HG03558 (cell line): Measurements from ENCODE around the gene NUAK1.

Experiments used
- ATAC-seq: cut with Tn5 transposase; IDR thresholded peaks from one replicate; pipeline ENCODE4 v1.9.1; 2021; ENCODE audit warnings: moderate number of reproducible peaks; ENCODE audit not compliant: unreplicated experiment; ENCODE audit errors: extremely low read depth

NUAK1 gene

GRCh38 chr12:106113824-106114446 is 24.8 kb downstream of the NUAK1 start:
- no peak for ATAC-seq

DNA sequence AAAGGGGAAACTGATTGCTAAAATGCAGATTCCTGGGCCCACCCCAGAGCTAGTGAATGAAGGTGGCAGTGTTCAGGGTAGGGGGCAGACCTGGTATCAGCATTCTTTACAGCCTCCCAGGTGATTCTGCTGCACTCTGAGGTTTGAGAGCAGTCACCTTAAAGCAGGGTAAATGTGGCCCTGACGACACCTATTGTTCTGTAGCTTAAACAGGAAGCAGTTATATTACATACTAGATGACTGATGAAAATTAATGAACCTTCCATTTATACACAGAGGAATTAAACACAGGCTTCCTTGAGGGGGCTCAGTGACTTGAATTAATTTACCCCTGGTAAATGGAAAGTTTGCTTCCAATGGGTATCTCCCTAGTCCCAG is 25.3 kb downstream of the NUAK1 start:
- ATAC-seq: no peak

DNA sequence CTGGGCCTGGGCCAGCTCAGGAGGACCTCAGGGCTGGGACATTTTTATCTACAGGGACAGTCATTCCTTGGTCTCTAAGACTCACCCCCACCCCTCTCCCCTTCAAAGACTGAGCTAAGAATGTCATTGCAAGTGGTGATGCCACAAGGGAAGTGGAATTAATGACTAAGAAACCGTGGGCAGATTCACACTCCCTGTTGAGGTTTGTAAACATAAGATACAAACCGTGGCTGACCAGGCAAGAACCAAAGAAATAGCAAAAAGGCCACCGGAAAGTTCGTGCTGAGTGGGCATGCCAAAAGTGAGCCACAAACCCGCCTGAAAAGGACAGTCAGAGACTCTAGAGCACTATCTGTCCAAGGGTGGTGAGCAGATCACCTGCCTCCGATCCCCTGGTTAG is 25.7 kb downstream of the NUAK1 start:
- no peak for ATAC-seq

- ATAC-seq: no peak
Measured at GRCh38 chr12:106112145-106112821, 26.5 kb downstream of the NUAK1 start.

DNA sequence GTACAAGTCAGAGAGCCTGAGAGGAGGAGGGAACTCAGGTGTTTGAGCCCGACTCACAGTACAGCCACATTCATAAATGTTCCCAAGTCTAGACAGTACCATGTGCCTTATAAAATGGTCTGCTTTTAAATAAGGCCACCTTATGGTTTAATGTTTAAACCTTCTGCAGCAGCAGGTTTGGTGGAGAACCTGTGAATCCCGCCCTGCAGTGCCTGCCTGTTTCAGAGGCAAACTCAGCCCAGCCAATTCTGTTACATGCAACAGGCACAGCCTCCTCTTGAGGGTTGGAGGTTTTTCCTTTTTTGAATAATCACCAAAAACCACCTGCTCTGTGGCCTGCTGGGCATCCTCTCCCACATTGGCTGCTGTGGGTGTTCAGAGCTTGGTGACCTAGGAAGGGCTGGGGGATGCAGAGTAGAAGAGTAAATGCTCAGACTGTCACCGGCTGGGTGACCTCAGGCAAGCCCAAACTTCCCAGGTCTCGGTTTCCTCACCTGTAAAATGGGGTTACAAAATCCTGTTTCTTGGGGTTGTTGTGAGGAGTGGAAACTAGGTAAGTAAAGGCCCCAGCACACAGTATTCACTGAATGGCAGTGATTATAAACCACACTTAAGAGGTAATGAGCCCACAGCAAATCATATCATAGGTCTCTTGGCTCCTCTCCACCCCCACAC is 28.0 kb downstream of the NUAK1 start:
- no peak for ATAC-seq

DNA sequence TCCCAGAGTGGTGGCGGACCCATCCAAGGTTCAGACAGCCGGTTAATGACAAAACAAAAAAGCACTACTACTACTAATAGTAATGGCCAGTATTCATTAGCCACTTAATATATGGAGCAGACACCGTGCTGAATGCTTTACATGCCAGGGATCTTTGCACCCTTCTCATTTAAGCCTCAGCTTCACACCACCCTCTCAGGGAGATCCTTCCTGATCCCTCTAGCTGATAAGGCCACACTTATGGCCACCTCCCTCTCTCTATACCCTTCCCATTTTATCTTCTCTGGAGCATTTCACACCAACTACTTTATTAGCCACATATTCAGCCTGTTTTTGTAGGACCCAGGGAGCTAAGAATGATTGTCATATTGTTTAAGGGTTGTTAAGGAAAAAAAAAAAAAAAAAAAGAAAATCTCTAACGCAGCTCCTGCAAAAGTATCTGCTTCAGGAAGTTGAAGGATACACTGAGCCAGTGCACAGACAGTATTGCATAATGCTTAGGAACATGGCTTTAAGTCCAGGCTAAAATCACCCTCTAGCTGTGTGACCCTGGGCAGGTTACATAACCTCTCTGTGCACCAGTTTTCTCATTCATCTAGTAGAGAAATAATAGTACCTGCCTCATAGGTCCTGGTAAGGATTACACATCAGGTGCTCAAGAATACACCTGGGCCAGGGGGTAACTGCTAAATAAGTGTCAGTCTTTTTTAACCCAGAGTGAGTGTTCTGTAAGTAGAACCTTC is 29.4 kb downstream of the NUAK1 start:
- no peak for ATAC-seq

GRCh38 chr12:106108185-106108835 is 30.4 kb downstream of the NUAK1 start:
- ATAC-seq: no peak

- no peak for ATAC-seq
Measured at GRCh38 chr12:106107566-106107965, 31.2 kb downstream of the NUAK1 start.

GRCh38 chr12:106106892-106107291 is 31.9 kb downstream of the NUAK1 start:
- ATAC-seq: no peak

DNA sequence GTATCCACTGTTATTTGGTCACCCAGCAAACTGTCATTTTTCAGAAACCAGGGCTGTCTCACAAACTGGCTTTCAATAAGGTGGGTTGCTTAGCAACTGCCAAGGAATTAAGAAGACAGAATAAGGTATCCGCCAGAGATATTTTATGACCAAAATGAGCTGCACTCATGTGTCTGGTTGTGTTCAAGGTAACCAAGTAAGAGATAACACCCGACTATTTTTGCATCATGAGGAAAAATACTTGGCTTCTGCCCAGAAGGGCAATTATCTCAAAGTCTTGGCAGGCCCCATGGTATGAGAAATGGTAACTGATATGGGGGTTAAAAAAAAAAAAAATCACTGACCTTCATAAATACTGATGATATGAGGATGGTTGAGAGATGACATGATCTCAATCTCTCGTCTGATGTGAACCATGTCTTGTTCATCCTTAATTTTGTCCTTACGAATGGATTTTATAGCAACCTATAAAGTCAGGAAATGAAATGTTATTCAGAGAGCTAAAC is 32.6 kb downstream of the NUAK1 start:
- no peak for ATAC-seq

DNA sequence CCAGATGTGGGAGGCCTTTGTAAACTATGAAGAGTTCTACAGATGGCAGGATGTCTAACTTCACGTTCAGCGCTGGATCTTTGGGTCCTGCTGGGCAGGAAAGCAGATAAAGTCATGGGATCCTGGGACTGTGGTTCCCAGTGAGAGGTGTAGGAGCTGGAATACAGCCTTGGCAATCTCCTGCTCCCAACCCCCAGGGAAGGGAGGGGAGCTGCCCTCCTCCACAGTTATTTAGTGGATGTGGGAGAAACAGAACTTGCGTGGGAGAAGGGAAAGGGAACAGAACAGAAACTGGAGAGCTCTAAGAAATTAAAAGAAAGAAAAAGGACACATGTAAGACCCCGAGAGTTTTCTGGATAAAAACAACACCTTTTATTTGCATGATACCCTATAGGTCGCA is 37.0 kb downstream of the NUAK1 start:
- no peak for ATAC-seq

GRCh38 chr12:106098691-106099200 is 40.0 kb downstream of the NUAK1 start:
- ATAC-seq: no peak

- ATAC-seq: no peak
Measured at GRCh38 chr12:106097011-106097410, 41.7 kb downstream of the NUAK1 start.

DNA sequence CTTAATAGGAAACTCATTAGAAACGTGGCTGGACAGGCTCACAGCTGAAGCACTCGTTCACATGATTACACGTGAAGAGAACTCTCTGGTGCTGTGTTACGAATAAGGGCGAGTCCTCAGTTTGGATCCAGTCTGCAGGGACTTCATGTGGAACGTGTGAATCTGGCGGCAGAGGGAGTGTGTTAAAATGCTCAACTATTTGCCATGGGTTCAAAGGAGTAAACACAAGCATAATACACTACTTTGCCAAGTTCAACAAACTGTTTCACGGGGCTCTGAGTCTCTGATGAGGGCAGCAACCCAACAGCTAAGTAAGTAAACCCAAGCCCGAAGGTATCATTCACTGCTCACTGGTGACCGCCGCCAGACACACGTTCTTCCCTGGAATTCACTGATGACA is 42.4 kb downstream of the NUAK1 start:
- ATAC-seq: no peak

GRCh38 chr12:106094304-106094703 is 44.5 kb downstream of the NUAK1 start:
- ATAC-seq: no peak

DNA sequence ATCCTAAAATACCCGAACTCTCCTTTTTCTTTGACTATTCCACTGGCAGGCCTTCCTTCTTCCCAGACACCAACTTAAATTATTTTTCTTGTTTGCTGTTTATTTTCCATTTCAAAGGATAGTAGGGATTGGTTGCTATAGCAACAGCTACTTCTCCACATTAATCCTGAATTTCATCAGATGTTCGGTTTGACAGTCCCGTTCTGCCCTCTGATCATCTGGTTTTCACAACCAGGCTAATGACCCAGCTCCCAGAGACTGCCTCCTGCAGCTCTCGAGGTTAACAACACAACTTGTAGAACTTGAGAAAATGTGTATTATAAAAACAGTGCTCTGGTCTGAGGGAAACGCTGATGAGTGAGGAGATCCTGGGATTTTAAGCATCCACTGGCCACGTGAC is 45.5 kb downstream of the NUAK1 start:
- ATAC-seq: no peak

GRCh38 chr12:106091446-106091820 is 47.3 kb downstream of the NUAK1 start:
- ATAC-seq: no peak

DNA sequence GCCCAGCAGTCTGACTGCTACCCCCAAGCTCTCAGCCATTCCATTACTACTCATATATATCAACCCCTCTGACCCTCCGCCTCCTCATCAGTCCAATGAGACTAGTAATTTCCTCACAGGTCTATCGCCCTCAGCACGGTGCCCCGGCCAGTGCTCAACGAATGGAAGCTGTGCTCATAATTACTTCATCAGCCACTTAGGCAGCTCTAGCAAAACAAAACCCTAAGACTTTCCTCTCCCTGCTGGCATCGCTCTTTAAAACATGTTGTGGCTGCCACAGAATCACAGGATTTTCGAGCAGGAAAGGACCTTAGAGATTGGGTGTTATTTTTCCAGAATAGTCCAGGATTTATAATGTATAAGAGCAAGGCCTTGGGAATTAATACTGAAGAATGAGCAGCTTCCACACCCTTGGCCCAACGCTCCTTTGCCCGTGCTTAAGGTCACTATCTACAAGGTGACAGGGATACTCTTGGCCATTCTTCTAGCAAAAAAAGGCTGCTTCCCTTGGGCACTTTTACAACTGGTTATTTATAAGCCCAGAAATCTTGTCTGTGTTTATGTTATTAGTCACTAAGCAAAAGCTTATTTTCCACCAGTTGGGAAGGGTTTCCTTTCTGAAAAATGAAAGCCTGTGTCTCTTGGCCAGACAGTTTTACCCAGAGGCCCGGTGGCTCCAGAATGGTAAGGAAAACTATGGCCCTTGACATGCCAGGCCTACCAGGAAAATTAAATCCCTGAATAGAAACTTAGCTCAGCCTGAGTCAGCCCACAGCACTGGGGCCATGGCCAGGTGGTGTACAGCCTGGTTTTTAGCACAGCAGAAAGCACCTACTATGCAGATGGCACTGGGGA is 47.9 kb downstream of the NUAK1 start:
- ATAC-seq: no peak

DNA sequence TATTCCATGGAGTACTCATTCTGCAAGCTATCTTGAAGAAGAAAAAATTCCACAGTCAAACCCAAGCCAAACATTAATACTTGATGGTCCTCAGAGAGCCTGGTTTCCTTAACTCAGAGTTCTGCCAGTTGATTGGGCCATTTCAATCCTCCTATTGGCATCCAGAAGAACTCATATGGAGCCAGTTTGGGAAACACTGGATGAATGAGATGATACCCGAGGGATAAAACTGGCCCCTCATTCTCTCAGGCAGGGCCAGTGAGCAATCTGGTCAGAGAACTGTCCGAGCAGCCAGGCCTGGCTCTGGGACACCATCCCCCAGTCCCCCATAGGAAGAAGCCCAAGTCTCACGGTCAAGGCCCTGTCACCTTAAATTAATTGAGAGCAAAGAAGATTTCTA is 48.8 kb downstream of the NUAK1 start:
- no peak for ATAC-seq
